ENCODE measurements around the gene MDH1B.

- no peak for TF ChIP-seq CBX8 (IDR thresholded peaks at IDR 0.05)
- no peak for TF ChIP-seq EP300 (IDR thresholded peaks at IDR 0.05)
- TF ChIP-seq JUN (IDR thresholded peaks at IDR 0.05), result no peak
- TF ChIP-seq POLR2A (IDR thresholded peaks at IDR 0.05; ENCODE audit: low read length), result no peak
- peak; percentile 81 for TF ChIP-seq SMC3 (IDR thresholded peaks at IDR 0.05)
Observed at GRCh38 chr2:206800506-206801417, 35.6 kb upstream of the MDH1B start.

All from A549 (cell line).